Omental fat pad (tissue), 4 donors: ENCODE measurements around the gene TLX2. TPM values are rescaled to one million over a fixed set of nuclear protein-coding genes. Genes with fewer than 3 reads are reported as not detected.
A peak's percentile ranks its signal among the peaks of the same experiment; 100 is the strongest.

ENCODE experiments used
- ATAC-seq: fragments of 150-250 bp; one replicate; pipeline ENCODE4 v1.9.1; 2016; ENCODE audit warnings: mild to moderate bottlenecking, moderate library complexity; ENCODE audit not compliant: low FRiP score
- DNase-seq: peaks from one replicate; pipeline ENCODE4 v3.0.0-alpha.2; 2019; ENCODE audit warnings: low spot score
- total RNA-seq, 4 donors: library from RNA; depleted of rRNA; stranded (reverse); fragments of >200 nt; gene quantifications; one replicate each; pipeline ENCODE4 v1.1.0, GENCODE V29; 2016
- TF ChIP-seq, protein P1 (sequence below), 3 donors: fragments of 450-650 bp; IDR thresholded peaks; one replicate each; pipeline ENCODE4 v1.5.1; 2016 to 2017; ENCODE audit warnings: antibody characterized with exemption in 3 of 3, mild to moderate bottlenecking in 3 of 3, moderate library complexity in 2 of 3

Gene TLX2
- total RNA-seq, 4 donors from 2014 or later = not detected

DNA sequence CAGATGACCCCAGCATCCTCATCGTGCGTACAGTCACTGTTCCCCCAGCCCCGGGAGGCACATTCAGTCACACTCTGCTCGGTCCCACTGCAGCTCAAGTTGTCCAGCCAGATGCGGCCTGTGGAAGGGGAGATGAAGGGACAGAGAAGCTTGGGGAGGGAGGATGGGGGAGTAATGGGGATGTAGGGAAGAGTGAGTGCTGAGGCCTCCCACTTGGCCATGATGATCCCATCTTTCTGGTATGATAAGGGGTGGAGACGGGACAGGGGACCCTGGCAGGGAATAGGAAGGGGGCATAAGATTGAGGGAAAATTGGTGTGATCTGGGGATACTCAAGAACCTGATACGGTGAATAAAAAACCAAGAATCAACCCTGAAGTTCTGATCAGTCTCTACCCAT lies 36.0 kb downstream of the TLX2 start:
- TF ChIP-seq, protein P1, sequence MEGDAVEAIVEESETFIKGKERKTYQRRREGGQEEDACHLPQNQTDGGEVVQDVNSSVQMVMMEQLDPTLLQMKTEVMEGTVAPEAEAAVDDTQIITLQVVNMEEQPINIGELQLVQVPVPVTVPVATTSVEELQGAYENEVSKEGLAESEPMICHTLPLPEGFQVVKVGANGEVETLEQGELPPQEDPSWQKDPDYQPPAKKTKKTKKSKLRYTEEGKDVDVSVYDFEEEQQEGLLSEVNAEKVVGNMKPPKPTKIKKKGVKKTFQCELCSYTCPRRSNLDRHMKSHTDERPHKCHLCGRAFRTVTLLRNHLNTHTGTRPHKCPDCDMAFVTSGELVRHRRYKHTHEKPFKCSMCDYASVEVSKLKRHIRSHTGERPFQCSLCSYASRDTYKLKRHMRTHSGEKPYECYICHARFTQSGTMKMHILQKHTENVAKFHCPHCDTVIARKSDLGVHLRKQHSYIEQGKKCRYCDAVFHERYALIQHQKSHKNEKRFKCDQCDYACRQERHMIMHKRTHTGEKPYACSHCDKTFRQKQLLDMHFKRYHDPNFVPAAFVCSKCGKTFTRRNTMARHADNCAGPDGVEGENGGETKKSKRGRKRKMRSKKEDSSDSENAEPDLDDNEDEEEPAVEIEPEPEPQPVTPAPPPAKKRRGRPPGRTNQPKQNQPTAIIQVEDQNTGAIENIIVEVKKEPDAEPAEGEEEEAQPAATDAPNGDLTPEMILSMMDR (IDR thresholded peaks at IDR 0.05) = no peak
- DNase-seq = no peak

DNA sequence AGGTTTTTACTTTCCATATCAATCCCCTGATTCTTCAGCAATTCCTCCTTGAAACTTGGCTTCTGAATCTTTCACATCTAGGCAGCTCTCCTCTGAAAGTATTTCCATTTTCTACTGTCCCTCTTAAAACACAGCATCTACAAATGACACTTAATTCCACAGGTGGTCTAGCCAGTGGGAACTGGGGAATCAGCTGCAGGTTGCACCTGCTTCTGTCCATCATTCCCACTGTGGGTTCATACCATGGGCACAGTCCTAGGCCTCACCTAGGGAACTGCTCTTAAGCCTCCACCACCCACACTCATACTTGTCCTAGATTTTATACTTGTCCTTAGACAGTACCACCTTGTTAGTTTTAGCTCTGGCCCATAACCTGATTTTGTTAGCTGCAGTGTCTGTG lies 37.3 kb downstream of the TLX2 start:
- ATAC-seq = no peak
- no peak for DNase-seq
- TF ChIP-seq, protein P1 (IDR thresholded peaks at IDR 0.05) = no peak

More for the DNA sequence above, 36.0 kb downstream of the TLX2 start:
- ATAC-seq = no peak

DNA sequence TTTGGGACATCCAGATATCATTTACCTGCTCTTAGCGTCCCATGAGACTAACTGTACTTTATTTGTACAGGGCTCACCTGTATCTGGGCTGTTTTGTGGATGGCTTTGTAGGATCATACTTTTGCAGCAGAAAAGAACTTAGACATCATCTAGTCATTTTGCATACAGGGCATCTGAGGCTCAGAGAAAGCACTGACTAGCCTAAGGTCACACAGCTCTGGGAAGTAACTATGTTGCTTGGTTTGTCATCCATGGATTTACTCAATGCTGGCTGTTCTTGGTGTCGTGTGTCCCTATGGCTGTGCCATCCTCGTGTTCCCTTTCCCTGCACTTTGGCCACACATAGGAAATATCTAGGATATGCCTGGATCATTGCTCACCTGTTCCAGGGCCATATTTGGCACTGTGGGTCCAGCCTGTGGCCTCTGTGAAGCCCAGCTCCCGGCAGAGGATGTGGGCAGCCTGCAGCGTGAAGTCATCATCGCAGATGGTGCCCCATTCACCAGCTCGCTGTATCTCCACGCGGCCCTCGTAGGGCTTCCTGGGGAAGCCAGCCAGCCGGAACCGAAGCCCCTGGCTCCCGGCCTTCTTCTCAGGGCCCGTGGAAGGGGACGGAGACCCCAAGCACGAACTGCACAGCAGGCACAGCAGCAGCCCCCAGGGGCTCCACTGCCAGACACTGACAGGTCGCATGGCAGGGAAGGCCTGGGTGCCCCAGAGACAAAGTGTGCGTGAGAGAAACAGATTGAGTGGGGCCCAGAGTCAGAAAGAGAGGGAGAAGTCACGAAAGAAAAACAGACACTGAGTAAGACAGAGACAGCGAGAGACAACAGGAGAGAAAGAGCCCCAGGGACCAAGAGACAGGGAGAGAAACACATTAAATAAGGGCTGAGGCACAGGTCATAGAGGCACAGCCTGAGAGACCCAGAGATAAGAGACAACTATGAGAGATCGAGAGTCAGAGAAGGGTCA lies 38.0 kb downstream of the TLX2 start:
- DNase-seq = no peak

DNA sequence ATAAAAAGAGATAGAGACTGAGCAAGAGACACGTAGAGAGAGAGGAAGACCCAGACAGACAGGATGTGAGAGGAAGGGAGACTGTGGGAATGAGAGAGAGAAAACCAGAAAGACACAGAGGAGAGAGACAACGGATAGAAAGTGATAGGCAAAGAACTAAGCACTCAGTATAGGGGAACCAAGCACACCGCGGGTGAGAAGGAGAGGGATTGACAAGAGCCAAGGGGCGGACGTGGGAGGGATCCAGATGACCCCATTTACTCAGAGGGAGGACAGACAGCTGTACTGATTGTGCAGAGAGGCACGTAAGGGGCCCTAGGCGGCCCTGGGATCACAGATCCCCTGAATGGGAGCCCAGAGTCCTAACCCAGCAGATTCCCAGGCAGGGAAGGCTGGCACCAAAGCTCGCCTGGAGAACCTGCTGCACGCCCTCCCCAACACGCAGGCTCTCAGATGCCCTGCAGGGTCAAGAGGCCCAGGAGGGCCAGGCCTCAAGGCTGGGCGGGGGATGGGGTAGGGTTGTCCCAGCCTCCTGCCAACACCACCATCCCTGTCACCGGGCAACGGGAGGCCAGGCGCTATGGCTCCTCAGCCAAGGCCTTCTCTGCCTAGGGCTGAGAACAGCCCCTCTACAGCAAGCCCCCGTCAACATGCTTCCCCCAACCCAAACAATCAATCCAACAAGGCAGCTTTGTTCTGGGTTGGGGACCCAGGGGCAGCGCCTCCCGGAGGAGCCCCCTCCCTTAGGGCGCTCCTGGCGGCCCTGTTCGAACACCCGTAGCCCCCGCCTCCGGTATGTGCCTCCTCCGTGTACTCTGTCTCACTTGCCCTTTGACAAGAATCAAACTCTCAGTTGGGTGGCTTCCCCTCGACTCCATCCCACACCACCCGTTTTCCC lies 38.9 kb downstream of the TLX2 start:
- TF ChIP-seq, protein P1 (IDR thresholded peaks at IDR 0.05) = no peak
- DNase-seq = no peak
- ATAC-seq = no peak

More for the DNA sequence above, 38.0 kb downstream of the TLX2 start:
- ATAC-seq = no peak
- TF ChIP-seq, protein P1 (IDR thresholded peaks at IDR 0.05) = no peak

DNA sequence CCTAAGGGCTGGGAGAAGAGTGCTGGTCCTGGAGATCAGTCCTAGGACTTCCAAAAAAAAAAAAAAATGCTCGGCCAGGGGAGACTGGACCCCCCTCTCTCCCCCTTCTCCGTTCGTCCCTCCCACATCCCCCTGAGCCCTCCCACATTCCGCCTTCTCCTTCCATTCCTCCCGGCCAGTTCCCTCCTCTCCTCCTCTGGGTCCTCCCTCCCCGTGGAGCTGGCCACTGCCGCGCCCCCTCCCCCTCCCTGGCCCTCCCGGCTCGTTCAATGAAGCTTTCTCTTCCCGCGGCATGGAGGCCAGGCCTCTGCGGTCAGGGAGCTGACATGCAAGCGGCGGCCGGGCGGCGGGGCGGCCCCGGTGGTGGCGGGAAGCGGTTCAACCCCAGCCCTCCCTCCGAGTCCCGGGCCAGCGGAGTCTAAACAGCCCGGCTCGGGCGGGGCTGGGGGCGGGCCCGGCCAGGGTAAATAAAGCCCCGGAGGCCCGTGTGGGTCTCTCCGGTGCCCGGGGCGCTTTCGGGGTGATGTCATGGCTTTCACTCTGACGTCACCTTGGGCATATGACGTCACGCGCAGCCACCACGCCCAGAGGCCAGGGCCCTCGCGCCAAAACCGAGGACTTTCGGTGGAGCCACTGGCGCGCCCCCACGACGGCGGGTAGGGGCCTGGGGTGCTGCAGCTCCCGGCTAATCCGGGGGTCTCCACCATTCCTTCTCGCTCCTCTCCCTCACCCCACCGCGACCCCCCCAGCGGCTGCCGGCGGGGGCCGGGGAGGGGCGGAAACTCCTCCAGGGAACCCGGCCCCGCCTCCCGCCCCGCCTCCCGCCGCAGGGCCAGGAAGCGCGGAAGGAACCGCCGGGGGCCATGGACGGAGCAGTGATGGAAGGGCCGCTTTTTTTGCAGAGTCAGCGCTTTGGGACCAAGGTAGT lies 39.9 kb downstream of the TLX2 start, which contains the start of the genes DOK1 and LOXL3:
Gene DOK1, plus strand, starts transcription at position 829 of the 928 bp plus-strand sequence. Its CDS starts 35 bp downstream, at position 864.
Gene LOXL3, minus strand, starts transcription at position 51 of the 928 bp plus-strand sequence. CDS start 1,308 bp downstream, outside the sequence.
- peak; percentile 86 for ATAC-seq
- TF ChIP-seq, protein P1 (IDR thresholded peaks at IDR 0.05) = no peak
- peak; percentile 77 for DNase-seq
